NT2/D1 (cell line): ENCODE measurements around the gene IGF2BP1.
"Not testable (repeated sequence)": the region's sequence is repeated elsewhere in the genome, so short reads cannot be mapped to it uniquely, and the experiment has no call there.

Source experiments
- SUZ12 ChIP-seq: IDR thresholded peaks from 2 replicates; pipeline ENCODE4 v1.6.1; 2011; ENCODE audit not compliant: insufficient read length, insufficient read depth; ENCODE audit errors: extremely low read depth
- ZNF274 ChIP-seq: IDR thresholded peaks from 2 replicates; pipeline ENCODE4 v1.6.1; 2011; ENCODE audit warnings: mild to moderate bottlenecking, low read depth, low read length

GRCh38 chr17:49039518-49039917, 42.3 kb downstream of the IGF2BP1 start:
- TF ChIP-seq ZNF274, SUZ12: not testable (repeated sequence)
